Breast epithelium (tissue), 3 donors: Measurements from ENCODE around the gene GRHL3.

Experiments
- CTCF ChIP-seq, 3 donors: fragments of 450-650 bp; IDR thresholded peaks; one replicate each; pipeline ENCODE4 v1.5.1; 2016 to 2017; ENCODE audit warnings: antibody characterized with exemption in 3 of 3, mild to moderate bottlenecking in 3 of 3, moderate library complexity in 3 of 3
- POLR2A ChIP-seq: fragments of 450-650 bp; IDR thresholded peaks from one replicate; pipeline ENCODE4 v1.6.1; 2016; ENCODE audit warnings: antibody characterized with exemption, mild to moderate bottlenecking, moderate library complexity

DNA sequence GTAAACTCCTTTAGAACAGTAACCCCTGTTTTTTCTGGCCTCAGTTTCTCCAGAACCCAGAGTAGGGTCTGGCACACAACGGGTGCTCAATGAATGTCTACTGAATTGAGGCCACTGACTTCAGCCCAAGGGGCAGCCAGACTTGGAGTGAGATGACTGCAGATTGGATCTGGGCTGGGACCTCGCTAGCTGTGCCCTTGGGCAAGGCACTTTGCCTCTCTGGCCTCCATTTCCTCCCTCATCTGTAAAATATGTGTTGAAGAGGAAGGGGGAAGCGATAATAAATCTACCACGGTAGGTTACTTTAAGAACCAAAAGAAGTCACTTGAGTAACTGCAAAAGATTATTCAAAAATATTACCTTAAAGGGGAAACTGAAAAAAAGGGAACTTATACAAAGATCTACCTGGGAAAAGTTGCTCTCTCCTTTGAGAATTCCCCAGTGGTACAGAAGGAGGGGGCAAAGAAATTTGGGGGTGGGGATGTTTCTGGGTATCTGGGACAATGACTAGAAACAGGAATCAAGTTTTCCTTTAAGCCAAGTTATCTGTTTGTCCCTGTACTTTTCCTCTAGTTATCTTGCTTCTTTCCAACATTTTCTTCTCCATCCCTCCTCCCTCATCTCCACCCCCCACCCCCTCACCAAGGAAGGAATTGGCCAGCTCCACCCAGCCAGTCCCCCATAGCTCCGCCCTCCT, 394 bp upstream of the GRHL3 start:
- TF ChIP-seq CTCF (IDR thresholded peaks at IDR 0.05): no peak
- TF ChIP-seq POLR2A: no peak
